ENCODE measurements around the gene FRG2C. TPM values are rescaled to one million over a fixed set of nuclear protein-coding genes. Genes with fewer than 3 reads are reported as not detected.

The FRG2C gene
- total RNA-seq, result not detected in 2 replicates

DNA sequence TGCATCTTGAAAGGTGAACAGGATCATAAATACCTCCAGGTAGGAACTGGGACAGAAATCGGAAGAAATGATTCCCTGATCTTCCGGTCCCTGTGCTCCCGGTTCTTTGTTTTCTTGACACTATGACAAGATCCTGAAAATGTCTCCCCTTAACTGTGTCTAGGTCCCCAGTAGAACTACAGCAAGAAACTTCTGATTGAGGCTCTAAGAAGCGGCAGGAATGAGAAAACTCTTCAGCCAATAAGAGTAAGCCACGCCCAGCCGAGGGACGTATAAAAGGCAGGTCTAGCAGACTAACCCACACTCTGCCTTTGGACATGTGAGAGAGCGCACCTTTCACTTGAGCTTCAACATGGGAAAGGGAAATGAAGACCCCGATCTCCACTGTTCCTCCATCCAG is at the start of gene FRG2C:
FRG2C (plus strand) TSS at position 301 of the 400 bp plus-strand sequence; CDS start at position 353, 52 bp downstream.

Other genes starting within 250 kb of the FRG2C start
- 12.8 and 17.0 TPM in 2 replicates for gene ZNF717, start 121.2 kb downstream of the FRG2C start, total RNA-seq